Right renal cortex interstitium (tissue), 3 donors: ENCODE measurements around the gene DNAJC25. TPM values are rescaled to one million over a fixed set of nuclear protein-coding genes. Genes with fewer than 3 reads are reported as not detected.

Experiments used
- DNase-seq, 3 donors: peaks; one replicate each; pipeline ENCODE4 v3.0.0-alpha.2; 2013; ENCODE audit warnings: low read depth in 3 of 3, low spot score in 2 of 3
- polyA plus RNA-seq, 3 donors: library from polyadenylated mRNA; unstranded; fragments of 120-200 nt; gene quantifications; one replicate each; pipeline ENCODE4 v1.2.1, GENCODE V29; 2013; ENCODE audit not compliant: insufficient read length in 3 of 3

The DNAJC25 gene
- polyA plus RNA-seq, 3 donors: 14.1 to 15.3 (median 15.1) TPM

DNA sequence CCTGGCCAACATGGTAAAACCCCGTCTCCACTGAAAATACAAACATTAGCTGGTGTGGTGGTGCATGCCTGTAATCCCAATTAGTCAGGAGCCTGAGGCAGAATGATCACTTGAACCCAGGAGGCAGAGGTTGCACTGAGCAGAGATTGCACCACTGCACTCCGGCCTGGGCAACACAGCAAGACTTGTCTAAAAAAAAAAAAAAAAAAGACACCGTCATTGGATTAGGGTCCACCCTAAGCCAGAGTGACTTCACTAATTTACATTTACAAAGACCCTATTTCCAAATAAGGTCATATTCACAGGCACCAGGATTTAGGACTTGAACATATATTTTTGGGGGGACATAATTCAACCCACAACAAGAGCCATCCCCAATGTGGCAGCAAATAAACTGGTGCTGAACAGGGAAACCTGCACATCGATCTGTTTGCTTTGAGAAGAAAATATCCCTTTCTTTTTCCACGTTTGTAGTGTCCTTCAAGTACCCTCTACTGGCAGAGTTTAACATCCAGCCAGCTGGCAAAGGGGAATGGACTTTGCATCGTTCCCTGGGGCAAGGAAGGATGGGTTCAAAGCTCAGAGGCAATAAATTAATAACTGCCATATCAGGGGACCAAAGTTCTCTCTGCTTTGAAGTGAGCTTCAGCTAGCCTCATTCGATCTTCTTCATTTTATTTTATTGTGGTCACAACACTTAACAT is 3.7 kb upstream of the DNAJC25 start:
- no peak for DNase-seq

DNA sequence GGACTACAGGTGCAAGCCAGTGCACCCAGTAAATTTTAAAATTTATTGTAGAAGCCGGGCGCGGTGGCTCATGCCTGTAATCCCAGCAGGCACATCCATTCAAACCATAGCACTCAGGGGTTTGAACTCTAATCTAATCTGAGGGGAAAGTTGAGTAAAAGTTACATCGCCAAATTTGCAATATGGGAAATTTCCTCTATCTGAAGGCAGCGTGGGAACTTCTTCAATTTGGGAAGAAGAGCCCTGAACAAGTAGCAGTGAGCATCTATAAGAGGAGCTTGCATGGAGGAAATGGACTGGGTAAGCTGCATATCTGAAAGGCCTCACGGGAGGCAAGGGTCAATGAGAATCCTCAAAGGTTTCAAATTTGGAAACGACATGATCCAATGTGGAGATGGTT is 2.7 kb upstream of the DNAJC25 start:
- no peak for DNase-seq

DNA sequence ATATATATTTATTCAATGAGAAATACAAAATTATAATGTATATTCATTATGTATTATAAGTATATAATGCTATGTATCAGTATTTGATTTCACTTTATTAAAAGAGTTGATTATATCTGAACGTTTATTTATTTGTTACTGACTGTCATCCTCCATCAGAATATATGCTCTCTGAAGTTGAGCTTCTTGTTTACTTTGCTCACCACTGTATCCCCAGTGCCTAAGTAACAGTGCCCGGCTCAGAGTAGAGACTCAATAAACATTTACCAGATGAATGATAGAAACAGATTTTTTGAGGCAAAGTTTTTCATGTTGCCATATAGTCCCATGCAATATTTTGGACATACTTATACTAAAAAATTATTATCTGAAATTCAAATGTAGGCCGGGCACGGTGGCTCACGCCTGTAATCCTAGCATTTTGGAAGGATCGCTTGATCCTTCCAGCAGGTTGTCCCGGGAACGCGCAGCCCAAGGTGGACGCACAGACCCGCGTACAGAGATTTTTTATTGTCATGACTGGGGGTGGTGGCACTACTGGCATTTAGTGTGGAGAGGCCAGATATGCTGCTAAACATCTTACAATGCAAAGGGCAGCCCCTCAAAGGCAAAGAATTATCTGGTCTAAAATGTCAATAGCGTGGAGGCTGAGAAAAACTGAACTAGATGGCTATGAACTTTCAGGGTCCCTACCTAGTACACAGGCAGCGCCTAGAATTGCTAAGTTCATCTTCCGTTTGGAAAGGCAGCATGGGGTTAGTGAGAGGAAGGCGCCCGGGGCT is 761 bp upstream of the DNAJC25 start:
- DNase-seq: peak in 1 of 3 donors; percentile 53

DNA sequence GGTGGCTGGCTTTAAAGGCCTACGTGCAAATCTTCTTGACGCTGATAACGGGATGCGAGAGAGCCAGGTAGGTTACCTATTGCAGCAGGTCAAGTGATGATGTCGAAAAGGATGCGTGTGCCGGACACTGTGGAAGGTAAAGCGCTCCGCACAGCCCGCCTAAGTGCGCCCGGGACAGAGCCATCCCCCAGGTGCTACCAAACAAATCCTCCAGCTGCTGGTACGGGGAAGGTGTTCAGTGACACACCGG is 245 bp upstream of the DNAJC25 start:
- DNase-seq: no peak

DNA sequence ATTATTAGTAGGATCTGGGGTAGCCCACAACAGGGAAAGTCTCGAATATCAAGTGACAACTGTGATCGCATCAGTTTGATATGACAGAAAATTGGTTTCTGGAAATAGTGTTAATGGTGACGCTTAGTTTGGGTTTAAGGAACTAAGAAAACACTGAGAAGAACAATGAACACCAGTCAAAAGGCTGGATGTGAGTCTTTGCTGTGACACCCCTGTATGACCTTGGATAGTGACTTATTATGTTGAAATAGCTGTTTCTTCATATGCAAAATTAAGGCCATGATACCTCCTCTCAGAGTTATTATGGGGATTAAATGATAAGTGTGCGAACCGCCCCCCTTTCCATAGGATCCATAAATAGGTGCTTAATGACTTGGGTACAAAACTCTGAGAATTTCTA is 926 bp downstream of the DNAJC25 start:
- DNase-seq: no peak

DNA sequence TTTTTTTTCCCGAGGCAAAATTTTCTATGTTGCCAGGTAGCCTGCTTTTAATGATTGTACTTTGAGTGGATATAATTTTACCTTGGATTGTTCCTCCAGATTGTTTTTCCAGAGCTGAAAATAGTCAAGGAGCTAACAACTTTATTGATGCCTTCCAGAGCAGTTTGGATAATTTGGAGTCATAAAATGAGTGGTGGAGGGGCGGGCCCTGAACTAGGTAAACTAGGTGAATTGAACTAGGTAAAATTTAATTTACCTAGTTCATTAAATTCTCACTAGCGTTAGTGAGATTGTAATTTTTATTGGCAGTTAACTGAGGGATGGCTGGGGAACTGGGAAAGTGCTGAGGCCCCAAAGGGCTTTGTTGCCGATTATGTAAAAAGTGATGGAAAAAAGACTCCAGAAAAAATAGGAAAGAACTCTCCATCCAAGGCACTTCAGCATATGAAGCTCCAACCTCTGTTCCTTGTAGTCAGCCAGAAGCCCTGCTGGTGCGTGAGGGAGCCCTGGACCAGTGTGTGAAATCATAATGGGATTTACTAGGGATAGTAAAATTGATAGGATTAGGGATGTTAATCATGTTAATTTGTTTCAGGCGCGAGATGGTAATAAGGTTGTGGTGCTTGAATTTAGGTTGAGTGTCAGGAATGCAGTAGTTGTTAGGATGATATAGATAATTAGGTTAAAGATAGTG is 1.7 kb downstream of the DNAJC25 start:
- DNase-seq: no peak

DNA sequence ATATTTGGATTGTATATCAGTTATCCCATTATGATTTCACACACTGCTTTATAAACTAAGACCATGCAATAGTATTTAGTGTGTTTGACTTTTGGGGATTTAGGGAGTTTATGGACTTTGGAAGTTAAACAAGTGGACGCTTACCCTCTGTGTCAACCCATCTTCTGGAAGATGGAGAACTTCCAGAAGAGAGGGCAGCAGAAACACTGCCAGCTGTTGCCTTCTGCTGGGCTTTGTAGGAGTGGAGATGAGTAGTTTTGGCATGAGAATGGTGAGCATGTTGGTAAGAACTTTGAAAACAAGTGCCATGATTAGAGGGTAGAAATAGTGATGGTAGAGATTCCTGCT is 2.2 kb downstream of the DNAJC25 start:
- no peak for DNase-seq

DNA sequence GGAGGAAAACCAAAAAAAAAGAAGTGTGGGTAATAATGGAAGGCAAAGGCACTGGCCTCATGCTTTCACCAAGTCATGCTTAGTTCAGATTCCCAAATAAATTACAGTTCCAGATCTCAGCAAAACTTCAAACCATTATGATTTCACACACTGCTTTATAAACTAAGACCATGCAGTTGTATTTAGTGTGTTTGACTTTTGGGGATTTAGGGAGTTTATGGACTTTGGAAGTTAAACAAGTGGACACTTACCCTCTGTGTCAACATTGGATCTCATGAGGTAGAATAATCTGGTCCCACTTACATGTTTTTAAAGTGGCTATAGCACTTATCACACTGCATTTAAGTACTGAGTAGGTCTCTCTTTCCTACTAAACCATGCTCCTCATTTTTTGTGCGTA is 3.7 kb downstream of the DNAJC25 start:
- no peak for DNase-seq

DNA sequence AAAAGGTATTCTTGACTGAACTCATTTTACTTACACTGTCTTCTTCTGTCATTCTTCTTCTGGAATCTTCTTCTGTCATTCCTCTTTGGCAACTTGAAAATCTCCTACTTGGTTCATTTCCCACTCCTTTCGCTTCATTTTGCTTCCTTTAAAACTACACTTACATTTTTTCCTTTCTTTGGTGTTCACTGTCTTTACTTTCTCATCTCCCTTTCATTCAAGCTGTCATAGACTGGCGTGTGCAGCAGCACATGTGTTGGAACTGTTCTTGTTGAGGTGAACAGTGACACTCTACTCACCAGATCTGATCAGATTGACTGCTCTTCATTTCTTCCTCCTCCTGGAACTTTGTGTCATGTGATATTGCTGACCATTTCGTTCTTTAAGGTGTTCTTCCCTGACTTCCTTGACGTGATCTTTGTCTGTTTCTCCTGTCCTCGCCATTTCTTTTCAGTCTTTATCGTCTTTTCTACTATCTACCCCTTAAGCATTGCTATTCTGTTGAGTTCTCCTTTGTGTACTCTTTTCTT is 6.4 kb downstream of the DNAJC25 start:
- no peak for DNase-seq

DNA sequence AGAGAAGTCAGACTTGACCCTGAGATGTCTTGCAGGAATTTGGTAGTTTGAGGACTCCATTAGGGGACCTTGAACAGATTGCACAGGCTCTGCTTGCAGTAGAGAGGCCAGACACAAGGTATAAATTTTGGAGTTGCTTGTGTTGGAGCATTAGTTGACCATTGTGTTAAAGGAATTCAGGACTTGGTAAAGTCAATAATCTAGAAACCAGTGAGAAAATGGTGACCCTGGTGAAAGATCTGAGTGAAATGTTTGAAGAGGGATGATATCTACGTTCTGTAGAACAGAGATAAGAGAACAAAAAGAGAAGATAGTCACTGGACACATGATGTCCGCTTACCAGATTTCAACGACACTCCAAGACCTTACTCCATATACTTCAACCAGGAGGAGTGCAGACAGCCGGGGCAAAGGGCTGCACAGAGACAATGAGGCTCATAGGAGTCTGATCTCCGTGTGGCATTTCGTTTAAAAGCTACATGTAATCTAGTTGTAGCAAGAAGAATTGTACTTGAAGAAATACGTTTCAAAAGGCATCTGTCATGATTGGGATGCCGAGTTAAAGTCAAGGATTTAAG is 13.2 kb downstream of the DNAJC25 start:
- DNase-seq: no peak

DNA sequence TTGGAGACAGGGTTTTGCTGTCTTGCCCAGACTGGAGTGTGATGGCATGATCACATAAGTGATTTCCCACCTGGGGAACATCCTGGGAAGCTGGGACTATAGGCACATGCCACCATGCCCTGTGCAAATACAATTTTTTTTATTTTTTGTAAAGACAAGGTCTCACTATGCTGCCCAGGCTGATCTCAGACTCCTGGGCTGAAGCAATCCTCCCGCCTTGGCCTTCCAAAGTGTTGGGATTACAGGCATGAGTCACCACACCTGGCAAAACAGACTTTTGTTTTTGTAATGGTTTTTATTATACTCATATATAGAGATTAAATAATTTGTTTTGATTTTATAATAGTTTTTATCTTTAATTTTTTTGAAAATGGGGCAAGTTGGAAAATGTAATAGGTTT is 14.7 kb downstream of the DNAJC25 start:
- DNase-seq: no peak

DNA sequence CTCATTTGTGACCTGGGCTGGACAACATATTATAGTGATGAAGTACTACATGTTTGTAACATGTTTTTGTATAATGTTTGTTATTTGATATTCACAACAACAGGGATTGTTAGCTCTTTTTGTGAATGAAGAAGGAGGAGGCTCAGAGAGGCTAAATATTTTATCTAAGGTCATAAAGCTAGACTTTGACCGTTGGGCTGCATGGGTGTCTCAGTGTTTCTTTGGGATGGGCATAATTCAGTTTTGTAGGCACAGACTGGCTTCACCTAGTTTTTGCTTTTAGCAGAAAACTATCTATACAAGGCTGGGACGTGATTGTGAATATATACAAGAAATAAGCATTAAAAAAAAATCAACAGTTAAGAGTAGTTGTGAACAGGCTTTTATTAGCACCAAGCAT is 15.3 kb downstream of the DNAJC25 start:
- no peak for DNase-seq

DNA sequence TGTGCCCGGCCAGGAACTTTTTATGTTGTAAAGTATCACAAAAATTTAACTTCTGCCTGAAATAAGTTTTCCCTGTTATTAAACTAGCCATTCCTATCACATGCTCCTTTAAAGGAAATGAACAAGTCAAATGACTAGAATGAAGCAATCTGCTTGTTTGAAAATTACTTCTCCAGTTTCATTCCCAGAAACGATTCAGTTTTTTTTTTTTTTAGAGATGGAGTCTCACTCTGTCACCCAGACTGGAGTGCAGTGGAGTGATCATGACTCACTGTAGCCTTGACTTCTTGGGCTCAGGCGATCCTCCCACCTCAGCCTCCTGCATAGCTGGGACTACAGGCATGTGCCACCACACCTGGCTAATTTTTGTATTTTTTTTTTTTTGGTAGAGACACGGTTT is 16.9 kb downstream of the DNAJC25 start:
- no peak for DNase-seq

DNA sequence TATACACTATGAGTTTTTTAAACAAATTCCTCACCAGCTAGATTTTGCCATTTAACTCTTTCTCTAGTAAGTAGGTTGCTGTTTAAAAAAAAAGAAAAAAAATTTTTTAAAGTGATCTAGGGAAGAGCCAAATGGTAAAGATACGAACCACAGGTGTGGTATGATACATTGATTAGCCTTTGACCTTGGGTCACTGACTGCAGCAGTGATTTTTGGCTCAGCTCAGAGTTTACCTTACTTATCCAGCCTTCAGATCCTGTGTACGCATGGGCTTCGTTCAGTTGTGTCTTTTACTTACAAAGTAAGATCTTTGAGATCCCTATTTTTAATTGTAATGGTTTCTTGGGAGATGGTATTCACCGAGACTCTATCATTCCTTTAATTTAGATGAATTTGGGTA is 17.9 kb downstream of the DNAJC25 start:
- no peak for DNase-seq

DNA sequence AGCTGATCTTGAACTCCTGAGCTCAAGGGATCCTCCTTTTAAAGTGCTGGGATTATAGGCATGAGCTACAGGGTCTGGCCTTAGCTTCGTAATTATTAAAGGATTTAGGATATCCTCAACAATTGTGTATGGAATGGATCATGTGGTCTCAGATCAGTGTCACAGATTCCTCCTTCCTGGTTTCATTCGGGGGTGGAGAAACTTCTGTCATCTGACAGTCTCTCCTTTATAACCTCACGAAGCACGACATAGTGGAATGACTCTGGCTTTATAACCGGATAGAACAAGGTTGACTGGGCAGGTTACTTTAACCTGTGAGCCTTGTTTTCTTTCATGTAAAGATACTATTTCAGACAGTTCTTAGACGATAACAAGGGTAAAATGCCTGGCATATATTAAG is 25.9 kb downstream of the DNAJC25 start:
- DNase-seq: no peak

DNA sequence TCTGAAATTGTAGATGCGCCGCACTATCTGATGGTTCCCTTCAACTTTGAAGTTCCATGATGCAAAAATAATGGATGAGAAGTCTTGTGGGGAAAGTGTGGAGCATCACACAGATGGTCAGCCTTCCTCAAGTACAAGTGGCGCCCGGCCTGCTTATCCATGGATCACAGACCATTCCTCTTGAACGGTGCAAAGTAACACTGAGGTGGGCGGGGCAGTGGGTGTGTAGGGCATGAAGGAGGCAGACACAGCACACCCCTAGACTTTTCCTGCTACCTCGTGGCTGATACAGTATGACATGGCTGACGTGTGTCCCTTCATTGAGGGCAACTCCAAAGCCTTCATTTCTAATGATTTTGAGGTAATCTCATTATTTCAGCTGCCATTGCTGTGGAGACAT is 27.8 kb downstream of the DNAJC25 start:
- DNase-seq: no peak

DNA sequence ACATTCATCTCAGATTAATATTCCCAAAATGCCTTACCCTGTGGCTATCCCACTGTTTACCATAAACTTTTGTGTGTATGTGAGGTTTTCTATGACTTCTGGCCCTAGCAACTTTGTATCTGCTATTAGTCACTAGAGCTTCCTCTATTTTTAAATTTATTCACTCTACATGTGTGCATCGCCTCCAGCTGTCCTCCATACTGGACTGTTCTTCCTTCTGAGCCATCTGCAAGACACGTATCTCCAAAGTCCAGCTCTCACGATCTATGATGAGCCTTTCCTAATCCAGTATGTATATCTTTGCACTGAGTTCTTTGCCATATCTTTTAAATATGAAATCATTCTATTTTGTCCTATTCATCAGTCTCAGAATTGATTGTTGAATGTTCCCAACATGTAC is 28.6 kb downstream of the DNAJC25 start:
- no peak for DNase-seq

DNA sequence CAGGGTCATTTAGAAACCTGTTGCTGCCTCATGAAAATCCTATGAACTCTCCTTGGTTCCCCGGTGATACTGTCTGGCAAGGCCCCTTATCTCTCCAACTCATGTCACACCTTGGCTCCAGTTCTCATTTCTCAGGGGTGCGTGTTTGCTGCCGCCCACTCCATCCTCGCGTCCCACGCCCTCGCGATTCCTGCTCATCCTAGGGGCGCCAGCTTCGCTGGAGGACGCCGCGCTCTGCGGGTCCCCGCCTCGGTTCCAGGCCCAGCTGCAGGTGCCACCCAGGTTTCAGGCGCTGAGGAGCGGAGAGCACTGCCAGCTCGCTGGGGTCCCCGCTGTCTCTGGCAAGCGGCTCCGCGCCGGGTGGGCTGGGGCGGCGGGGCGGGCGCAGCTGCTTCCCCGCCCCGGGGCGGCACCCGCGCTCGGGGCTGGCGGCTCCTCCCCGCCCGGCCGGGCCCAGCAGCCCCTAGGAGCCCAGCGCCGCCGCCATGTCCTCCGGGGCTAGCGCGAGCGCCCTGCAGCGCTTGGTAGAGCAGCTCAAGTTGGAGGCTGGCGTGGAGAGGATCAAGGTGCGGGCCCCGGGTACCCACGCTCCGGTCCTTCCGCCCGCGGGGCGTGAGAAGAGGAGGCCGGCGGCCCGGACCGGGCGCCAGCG is 30.1 kb downstream of the DNAJC25 start, which contains the start of gene GNG10:
Gene GNG10 (plus strand): TSS at position 456 of the 652 bp plus-strand sequence. CDS start 30 bp downstream, at position 486.
- peak in 1 of 3 donors; percentile 64 for DNase-seq

DNA sequence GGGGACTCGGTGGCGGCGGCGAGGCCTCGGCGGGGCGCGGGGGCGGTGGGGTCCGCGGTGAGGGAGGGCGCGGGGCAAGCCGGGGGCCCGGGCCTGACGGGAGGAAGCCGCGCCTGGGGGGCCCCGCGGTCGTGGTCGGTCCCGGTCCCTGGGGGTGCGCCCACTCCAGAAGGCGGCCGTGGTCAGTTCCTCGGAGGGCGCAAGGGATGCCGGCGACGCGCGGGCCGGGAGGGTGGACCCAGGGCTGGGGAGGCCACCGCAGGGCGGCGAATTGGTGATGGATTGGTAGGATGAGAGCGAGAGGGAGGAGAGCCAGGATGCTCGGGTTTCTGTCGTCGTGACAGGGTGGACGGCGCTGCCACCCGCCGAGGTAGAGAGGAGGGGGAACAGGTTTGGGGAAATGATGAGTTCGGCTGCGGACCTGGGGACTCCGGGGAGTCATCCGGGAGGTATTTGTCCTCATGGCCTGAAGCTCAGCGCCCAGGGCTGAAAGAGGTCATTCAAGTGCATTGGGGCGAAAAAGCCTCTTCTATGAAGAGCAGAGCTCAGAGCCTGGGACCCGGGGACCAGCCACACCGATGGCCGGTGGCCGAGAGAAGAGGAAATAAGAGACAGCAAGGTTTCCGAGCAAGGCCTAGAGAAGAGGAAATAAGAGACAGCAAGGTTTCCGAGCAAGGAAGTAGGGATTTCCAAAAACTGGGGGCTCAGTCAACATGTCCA is 30.8 kb downstream of the DNAJC25 start:
- peak in 1 of 3 donors; percentile 21 for DNase-seq

DNA sequence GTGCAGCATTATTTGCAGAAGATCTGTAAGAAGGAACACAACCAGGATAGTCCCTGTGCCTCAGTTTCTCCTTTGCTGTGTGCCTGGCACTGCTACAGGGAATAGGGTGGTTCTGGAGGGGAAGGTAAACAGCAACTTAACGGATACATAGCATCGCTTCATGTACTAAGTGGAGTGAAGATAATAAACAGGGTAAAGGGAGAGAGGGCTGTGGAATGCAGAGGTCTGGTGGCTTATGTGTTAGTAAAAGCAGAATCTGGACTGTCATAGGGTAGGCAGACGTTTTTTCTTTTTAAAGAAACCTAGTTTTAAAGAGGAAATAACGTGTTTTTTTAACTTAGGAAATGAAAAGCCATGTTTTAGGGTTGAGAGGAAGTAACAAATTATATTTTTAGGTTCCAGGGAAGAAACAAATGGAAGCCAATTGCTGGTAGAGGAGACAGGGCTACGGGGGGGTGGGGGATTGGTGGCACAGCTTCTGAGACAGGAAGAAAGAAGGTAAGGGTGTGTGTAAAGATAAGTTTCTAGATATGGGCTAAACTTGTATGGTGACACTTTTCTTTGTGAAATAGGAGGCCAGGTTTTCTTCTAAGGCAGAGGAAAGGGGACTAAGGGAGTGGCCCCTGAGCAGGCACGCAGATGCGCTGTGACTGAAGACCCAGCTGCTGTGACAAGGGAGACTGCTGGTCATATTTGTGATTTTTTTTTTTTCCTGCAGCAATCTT is 31.6 kb downstream of the DNAJC25 start:
- no peak for DNase-seq
